Measurements from ENCODE around the gene DYNLT4. TPM values are rescaled to one million over a fixed set of nuclear protein-coding genes. Genes with fewer than 3 reads are reported as not detected.
A peak's percentile ranks its signal among the peaks of the same experiment; 100 is the strongest.
"Not testable (repeated sequence)": the region's sequence is repeated elsewhere in the genome, so short reads cannot be mapped to it uniquely, and the experiment has no call there.

The DYNLT4 gene
- total RNA-seq, 1 experiment from 2014 or later = not detected

DNA sequence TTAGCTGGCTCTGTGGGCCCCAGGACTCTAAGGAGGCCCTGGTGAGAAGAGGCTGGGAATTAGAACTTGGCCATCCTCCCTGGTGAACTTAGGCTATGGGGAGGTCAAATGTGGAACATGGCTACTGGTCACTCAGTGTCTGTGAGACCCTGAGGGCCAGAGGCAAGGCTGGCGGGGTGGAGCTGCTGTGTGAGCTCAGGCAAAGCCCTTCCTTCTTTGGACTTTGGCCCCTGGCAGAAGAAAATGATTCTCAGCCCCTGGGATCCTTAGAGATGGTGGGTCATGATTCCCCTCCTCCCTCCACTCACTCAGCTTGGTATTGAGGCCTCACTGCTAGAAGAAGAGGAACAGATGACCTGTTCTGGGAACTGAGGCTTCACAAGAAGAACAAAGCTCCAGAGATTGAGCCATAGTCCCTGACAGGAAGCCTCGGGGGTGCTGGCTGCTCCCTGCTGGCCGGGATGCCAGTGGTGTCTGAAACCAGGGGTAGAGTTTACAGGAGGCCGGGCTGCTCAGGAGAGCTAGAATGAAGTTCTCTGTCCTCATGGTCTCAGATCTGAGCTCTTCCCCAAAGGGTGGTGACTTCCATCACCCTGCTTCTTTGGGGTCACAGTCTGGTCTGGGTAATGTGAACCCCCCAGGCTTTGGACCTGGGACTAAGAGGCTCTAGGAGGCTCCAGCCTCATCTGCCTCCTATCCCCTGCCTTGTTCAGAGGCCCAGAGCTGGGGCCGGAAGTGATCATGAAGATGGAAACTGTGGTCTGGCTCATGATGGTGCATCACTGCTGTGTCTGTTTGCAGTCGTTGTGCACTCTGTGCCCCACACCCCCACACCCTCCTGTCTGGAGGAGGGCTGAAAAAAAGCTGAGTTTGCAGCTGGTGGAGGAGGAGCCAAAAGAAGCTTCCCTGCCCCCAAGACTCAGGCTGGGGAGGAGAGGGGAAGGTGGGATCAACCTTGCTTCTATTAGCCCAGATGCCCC lies 2.1 kb upstream of the DYNLT4 start:
- peak; percentile 71 for DNase-seq (ENCODE audit: low read depth)

DNA sequence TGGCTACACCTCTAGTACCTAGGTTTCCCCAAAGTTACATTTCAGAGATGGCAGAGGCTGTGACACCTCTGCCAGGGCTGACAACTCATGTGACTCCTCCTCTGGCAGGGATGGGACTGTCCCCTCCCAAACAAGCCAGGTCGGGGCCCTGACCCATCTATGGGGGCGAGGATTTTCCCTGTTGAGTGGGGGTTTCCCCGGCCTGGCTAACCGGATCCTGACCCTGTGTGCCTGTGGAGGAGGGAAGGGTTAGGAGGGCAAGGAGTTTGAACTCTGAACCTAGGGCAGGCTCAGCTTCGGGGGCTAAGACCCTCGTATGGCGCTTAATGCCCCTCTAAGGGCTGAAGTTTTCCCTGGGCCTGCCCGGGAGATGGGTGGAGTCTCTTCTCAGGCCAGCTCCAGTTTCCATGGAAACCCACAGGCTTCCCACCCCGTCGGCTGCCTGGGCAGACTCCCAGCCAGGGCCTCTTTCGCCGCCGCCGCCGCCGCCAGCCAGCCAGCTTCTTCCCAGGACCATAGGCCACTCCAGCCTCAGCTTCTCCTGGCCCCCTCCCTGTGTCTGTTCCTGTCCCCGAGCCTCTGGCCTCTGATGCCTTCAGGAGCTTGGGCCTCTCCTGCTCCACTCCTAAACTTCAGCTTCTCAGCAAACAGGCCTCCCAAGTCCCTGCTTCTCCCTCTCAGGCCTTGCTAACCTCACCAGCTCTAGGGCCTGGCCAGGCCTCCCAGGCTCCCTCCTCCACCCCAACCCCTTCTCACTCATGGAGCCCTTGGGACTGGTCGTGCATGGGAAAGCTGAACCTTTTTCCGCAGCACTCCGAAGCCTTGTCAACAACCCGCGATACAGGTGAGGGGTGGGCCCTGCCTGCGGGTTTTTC lies 1.1 kb upstream of the DYNLT4 start, which contains the start of gene BTBD19:
Gene BTBD19 (plus strand): TSS at position 461 of the 875 bp plus-strand sequence. CDS start 298 bp downstream, at position 759.
- peak; percentile 90 for DNase-seq (ENCODE audit: low read depth)

DNA sequence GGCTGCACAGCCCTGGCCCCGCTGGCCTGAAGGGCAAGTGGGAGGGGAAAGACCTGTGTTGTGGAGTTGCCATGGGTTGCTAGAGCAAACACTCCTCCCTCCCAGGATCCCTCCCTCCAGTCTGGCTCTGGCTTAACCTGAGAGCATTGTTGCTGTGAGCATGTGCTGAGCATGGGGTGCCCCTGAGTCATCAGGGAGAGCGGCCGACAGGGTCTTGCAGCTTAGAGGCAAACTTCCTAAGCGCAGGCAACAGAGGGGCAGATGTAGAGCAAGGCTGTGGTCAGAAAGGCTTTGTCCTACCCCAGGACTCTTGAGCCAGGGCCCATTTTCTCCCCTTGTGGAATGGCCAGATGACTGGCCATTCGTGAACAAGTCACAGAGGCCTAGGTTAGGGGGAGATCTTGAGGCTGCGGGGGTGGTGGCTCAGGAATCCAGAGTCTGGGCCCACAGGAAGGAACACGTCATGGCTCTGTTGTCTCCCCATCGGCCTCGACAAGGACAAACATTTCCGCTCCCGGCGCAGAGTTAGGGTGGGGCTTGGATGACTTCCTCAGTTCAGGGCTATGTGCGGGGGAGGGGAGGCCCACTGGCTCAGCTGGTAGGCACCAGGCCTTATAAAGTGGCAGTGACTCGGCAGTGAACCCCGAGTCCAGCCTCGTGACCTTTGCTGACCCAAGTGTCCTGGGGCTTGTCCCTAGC lies 362 bp upstream of the DYNLT4 start:
- DNase-seq (ENCODE audit: low read depth) = peak; percentile 99

DNA sequence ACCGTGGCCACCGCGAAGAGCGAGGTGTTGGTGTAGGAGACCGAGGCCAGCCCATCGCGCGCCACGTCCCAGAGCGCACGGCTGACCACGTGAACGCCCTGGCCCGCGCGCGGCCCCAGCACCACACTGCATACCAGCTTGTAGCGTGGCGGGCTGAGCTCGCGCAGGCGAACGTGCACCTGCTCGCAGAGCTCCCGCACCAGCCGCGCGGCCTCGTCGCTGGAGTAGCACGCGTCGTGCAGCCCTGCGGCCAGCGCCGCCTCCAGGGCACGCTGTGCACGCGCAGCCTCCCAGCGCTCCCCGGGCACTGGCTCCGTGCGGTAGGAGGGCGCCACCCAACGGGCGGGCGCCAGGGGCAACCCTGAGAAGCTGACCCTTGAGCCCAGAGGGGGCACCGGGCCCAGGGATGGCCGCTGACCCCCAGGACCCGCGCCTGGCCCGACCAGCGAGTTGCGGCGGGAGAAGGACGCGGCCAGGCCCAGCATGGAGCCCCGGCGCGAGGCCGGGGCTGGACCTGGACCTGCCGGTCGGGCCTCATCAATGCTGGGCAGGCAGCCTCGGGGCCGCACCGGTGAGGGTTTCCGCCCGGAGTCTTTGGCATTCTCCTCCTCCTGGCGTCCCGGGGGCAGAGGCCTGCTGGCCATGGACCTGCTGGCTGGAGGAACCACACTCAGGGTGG lies 987 bp downstream of the DYNLT4 start:
- DNase-seq (ENCODE audit: low read depth) = no peak

DNA sequence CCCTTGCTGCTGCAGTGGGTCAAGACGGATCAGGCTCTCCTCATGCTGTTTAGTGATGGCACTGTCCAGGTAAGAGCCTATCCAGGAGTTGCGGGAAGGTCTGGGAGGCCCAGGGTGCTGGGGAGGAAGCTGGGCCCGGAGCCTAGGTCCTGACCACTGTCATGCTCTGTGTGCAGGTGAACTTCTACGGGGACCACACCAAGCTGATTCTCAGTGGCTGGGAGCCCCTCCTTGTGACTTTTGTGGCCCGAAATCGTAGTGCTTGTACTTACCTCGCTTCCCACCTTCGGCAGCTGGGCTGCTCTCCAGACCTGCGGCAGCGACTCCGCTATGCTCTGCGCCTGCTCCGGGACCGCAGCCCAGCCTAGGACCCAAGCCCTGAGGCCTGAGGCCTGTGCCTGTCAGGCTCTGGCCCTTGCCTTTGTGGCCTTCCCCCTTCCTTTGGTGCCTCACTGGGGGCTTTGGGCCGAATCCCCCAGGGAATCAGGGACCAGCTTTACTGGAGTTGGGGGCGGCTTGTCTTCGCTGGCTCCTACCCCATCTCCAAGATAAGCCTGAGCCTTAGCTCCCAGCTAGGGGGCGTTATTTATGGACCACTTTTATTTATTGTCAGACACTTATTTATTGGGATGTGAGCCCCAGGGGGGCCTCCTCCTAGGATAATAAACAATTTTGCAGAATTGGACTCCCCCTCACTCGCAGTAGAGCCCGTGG lies 1.7 kb downstream of the DYNLT4 start:
- no peak for DNase-seq (ENCODE audit: low read depth)

DNA sequence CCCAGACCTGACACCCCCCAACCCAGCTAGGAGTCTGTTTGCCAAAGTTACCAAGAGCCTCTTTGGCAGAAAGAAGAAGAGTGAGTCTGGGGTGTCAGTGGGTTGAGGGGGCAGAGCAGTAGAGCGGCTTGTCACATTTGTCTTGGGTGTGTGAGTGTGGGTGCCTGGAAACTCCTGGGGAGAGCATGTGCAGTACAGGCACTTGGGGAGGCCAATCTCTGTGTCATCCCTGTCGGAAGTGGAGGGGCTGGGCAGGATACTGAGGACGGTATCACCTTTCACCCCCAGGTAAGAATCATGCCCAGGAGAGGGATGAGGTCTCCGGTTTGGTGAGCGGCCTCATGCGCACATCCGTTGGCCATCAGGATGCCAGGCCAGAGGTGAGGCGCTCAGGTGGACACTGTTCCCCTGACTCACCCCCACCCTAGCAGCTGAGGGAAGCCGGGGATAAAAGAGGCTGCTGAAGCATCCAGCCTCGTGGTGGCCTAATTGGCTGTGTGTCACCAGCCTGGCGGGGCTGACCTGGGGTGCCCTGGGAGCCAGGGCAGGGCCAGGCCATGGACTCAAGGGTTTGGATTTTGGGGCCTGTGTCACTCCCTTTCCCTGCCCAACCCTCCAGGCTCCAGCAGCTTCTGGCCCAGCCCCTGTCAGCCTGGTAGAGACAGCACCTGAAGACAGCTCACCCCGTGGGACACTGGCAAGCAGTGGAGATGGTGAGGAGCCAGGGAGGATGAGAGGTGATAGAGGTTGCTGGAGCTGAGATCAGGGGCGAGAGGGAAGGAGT lies 3.6 kb downstream of the DYNLT4 start:
- no peak for DNase-seq (ENCODE audit: low read depth)

DNA sequence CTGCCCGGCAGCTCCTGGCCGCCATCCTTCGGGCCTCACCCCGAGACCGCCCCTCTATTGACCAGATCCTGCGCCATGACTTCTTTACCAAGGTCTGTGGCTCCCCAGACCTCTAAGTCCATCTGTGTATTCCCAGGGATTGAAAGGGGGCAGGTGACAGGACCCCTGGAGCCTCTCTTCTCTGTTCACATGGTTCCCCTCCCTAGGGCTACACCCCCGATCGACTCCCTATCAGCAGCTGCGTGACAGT lies 4.2 kb downstream of the DYNLT4 start:
- DNase-seq (ENCODE audit: low read depth) = no peak

DNA sequence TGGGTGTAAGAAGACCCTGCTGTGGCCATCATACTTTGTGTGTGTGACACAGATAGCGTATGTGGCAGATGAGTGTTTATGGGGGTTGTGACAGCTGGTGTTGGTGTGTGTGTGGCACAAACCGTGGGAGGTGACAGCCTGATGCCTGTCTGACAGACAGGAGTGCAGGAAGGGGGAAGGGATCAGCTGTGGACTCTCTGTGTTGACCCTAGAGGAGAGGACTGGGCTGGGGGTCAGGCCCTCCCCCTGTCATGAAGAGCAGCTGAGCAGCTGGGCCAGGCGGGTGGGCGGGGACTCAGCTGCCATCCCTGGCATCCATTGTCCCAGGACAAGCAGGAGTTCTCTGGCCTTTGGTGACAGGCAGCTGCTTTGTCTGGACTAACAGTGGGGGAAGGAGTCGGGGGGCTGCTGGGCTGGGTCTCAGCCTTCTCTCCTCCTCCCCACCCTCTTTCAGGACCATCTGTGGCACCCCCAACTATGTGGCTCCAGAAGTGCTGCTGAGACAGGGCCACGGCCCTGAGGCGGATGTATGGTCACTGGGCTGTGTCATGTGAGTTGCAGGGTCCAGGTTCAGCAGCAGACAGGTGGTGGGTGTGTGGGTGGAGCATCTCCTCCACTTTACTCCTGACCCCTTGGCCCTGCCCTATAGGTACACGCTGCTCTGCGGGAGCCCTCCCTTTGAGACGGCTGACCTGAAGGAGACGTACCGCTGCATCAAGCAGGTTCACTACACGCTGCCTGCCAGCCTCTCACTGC lies 4.7 kb downstream of the DYNLT4 start:
- DNase-seq (ENCODE audit: low read depth) = no peak

DNA sequence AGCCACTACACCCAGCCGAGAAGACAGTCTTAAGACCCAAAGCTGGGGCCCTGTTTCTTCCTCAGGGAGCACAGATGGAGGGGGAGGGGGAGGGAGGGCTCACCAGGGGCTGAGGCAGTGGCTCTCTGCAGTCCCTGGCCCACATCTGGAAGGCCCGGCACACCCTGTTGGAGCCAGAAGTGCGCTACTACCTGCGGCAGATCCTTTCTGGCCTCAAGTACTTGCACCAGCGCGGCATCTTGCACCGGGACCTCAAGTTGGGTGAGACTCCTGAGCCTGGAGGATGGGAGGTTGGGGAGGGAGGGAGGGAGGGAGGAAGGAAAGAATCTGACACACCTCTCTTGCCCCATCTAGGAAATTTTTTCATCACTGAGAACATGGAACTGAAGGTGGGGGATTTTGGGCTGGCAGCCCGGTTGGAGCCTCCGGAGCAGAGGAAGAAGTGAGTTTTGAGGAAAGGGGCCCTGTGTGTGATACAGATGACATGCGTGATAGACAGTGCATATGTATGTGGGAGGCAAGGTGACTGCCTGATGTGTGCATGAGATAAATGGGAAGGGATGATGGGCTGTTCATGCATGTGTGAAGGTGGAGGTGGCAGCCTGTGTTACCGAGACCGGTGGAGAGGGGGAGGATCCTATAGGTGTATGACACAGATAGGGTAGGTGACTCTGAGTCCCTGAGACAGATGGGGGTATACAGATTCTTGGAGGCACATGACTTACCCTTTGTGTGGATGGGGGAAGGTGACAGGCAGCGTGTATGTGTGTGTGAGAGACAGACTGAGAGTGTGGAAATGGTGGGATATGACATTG lies 5.5 kb downstream of the DYNLT4 start:
- DNase-seq (ENCODE audit: low read depth) = no peak

DNA sequence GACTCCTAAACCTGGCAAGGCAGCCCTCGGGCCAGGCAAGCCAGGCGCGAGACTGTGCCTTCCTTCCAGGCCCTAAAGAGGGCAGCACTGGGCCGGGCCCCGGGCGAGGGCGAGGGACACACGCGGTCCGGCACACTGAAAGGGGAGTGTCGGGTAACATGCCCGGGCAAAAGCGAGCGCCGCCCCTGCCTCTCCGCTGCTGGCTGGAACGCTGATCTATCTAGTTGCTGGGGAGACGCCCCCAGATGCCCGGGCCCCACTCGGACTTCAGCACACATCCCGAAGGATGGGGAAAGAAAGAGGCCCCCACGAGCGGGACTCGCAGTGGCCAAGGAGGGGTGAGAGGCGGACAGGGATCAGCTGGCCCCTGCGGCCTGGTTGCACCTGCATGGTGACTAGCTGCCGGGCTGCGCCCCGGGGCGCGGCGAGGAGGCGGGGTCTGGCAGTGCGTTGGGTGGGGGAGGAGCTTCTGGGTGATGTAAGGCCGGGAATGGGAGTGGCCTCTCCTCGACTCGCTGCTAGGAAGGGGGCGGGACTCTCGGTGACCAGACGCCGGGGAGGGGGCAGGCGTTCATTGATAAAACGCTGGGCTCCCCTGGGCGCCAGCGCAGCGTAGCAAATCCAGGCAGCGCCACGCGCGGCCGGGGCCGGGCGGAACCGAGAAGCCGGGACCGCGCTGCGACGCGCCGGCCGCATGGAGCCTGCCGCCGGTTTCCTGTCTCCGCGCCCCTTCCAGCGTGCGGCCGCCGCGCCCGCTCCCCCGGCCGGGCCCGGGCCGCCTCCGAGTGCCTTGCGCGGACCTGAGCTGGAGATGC lies 7.2 kb downstream of the DYNLT4 start, which contains the start of gene PLK3:
Gene PLK3 (plus strand): TSS at position 608 of the 815 bp plus-strand sequence. CDS start 87 bp downstream, at position 695.
- DNase-seq (ENCODE audit: low read depth) = peak; percentile 98

DNA sequence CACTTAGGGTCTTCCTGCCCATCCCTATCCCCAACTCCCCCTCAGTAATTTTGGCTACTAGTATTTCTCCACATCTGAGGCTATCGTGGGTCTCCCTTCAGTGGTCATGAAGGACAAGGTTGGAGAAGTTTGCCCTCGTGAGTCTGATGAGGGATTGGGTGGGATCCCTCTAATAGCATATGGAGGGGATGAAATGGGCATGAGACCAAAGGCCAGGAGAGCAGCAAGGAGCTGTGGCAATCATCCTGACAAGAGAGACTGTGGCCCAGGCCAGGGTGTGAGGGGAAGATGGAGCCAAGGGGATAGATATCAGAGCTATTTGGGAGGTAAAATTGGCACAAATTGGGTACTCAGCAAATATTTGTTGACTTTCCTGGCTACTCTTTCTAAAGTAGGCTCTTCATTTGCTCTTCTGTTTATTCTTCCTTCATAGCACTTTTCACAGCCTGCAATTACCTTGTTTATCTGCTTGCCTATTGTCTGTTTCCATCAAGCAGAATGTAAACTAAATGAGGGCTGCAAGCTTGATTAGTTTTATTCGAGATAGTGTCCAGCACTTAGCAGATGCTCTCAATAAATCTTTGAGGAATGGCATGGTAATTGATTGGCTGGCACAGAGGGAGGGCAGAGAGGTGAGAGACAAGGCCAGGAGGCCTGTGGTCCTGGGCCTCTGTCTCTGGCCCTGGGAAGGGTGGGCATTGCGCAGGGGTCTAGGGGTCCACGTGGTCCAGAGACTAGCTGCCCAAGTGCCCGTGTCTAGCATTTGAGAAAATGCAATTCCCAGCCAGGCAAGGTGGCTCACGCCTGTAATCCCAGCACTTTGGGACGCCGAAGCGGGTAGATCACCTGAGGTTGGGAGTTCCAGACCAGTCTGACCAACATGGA lies 8.4 kb downstream of the DYNLT4 start:
- no peak for DNase-seq (ENCODE audit: low read depth)

DNA sequence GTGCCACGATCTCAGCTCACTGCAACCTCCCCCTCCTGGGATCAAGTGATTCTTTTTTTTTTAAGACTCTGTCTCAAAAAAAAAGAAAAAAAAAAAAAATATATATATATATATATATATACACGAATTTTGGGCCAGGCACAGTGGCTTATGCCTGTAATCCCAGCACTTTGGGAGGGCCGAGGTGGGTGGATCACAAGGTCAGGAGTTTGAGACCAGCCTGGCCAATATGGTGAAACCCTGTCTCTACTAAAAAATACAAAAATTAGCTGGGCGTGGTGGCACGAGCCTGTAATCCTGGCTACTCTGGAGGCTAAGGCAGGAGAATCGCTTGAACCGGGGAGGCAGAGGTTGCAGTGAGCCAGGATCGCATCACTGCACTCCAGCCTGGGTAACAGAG lies 9.3 kb downstream of the DYNLT4 start:
- DNase-seq (ENCODE audit: low read depth) = not testable (repeated sequence)

DNA sequence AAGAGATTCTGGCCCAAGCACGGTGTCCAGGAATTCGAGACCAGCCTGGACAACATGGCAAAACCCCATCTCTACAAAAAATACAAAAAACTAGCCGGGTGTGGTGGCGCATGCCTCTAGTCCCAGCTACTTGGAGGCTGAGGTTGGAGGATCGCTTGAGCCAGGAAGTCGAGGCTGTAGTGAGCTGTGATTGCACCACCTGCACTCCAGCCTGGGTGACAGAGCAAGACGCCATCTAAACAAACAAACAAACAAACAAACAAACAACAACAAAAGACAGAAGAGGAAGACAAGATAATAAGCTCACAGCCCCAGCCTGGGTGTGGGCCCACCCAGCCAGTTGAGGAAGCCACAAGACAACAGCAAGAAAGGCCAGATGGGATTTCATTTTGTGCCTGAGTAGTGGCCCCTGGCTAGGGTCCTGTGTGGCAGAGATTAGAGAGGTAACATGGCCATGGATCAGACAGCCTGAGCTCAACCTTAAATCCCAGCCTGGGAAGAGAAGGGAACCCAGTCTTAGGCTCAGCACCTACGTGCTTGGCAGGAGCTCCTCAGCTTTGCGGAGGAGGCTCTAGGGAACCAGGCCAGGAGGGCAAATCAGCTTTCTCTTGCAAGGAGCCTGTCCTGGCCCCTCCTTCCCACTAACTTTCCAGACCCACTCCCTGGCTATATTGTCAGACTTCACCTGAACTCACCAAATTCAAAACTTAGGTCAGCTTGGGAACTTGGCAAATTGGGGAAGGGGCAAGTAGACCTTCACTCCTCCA lies 14.2 kb downstream of the DYNLT4 start:
- DNase-seq (ENCODE audit: low read depth) = no peak

DNA sequence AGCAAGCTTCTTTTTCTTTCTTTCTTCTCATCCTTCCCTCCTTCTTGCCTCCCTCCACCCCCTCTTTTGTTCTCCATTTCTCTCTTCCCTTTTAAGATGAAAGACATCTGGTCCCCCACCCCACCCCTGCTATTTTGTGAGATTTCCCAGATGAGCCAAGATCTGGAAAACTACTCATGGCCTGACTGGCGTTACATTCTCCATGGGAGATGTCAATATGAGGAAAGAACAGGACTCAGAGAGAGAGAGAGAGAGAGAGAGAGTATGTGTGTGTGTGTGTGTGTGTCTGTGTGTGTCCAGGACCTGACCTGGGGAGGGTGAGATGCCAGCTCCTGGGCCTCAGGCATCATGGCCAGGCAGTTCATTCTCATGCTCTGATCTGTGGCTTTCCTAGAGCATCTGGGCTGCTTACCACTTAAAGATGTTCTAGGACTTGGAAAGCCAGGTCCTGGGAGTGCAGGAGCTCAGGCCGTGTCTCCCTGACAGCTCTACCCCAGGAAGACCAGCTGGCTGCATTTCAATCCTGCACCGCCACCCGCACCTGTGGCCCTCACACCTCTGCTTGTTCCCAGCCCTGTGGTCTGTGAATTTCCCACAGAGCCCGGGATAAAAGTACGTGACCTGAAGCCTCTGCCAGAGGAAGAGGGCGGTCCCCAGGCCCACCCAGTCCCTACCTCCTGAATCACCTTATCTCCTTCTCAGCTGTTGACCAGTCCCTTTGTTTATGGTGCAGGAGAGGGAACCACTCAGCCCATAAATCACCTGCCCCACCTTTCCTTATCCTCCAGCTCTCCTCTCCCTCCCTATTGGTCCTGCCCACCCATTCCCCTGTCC lies 16.0 kb downstream of the DYNLT4 start:
- DNase-seq (ENCODE audit: low read depth) = no peak

All from Daoy (cell line).